Measurements from ENCODE around the gene MOCS1. TPM values are rescaled to one million over a fixed set of nuclear protein-coding genes. Genes with fewer than 3 reads are reported as not detected.
A peak's percentile ranks its signal among the peaks of the same experiment; 100 is the strongest.

MOCS1 gene
- total RNA-seq, 4 donors from 2014 or later: 5.0 to 12.0 (median 8.4) TPM

- intact Hi-C loops (cut with DNase I): no loop called here
- H3K4me3 ChIP-seq: no peak overlapping the region
- DNase-seq: no peak
- no peaks in the 10 kb centered on the region for H3K27me3 ChIP-seq
- no peaks in the 10 kb centered on the region for H3K36me3 ChIP-seq
- peaks cover 0 to 14% (median 3%) of the 10 kb centered on the region in 3 donors for H3K4me1 ChIP-seq
- H3K27ac ChIP-seq: no peak overlapping the region
- H3K9me3 ChIP-seq: no peaks in the 10 kb centered on the region
- TF ChIP-seq POLR2A (IDR thresholded peaks at IDR 0.05): no peak
- TF ChIP-seq CTCF (IDR thresholded peaks at IDR 0.05): no peak
Observed at GRCh38 chr6:39950125-39950720, 16.0 kb upstream of the MOCS1 start.

- no peak for DNase-seq
- Histone ChIP-seq H3K36me3 (no peaks in the 10 kb centered on the region), H3K27ac (no peak overlapping the region), H3K9me3 (no peaks in the 10 kb centered on the region), H3K4me1 (peaks cover 0 to 17% (median 4%) of the 10 kb centered on the region in 3 donors), H3K27me3 (no peaks in the 10 kb centered on the region), H3K4me3 (no peak overlapping the region)
- intact Hi-C loops (cut with DNase I): no loop called here
- TF ChIP-seq CTCF (IDR thresholded peaks at IDR 0.05) (no peak), POLR2A (IDR thresholded peaks at IDR 0.05) (no peak)
- 71 to 76% methylated on average over 5 of the region's 5 CpGs for WGBS, 2 donors
Observed at GRCh38 chr6:39948199-39948791, 14.0 kb upstream of the MOCS1 start.

GRCh38 chr6:39947611-39948068 lies 13.4 kb upstream of the MOCS1 start:
- DNase-seq: no peak
- intact Hi-C loops (cut with DNase I): no loop called here
- Histone ChIP-seq H3K9me3 (no peaks in the 10 kb centered on the region), H3K36me3 (no peaks in the 10 kb centered on the region), H3K27ac (no peak overlapping the region), H3K4me1 (peaks cover 0 to 17% (median 4%) of the 10 kb centered on the region in 3 donors), H3K27me3 (no peaks in the 10 kb centered on the region), H3K4me3 (no peak overlapping the region)
- no peak for TF ChIP-seq POLR2A (IDR thresholded peaks at IDR 0.05)
- 69 to 75% methylated on average over 5 of the region's 5 CpGs for WGBS, 2 donors

- 50 to 75% methylated on average over 1 of the region's 1 CpG for WGBS, 2 donors
- H3K27ac ChIP-seq: peak overlapping the region in 1 of 4 donors; percentile 57
- DNase-seq: no peak
Observed at GRCh38 chr6:39945626-39946025, 11.4 kb upstream of the MOCS1 start.

GRCh38 chr6:39942903-39943580 lies 8.8 kb upstream of the MOCS1 start:
- no peak for TF ChIP-seq CTCF (IDR thresholded peaks at IDR 0.05)
- no peak for TF ChIP-seq POLR2A (IDR thresholded peaks at IDR 0.05)
- Histone ChIP-seq H3K9me3 (no peaks in the 10 kb centered on the region), H3K36me3 (no peaks in the 10 kb centered on the region), H3K4me3 (no peak overlapping the region), H3K4me1 (peaks cover 0 to 12% (median 4%) of the 10 kb centered on the region in 3 donors), H3K27ac (no peak overlapping the region), H3K27me3 (no peaks in the 10 kb centered on the region)
- WGBS, 2 donors: 74 to 87% methylated on average over 7 of the region's 7 CpGs
- no peak for DNase-seq
- intact Hi-C loops (cut with DNase I): no loop called here

More at GRCh38 chr6:39945626-39946025, 11.4 kb upstream of the MOCS1 start:
- H3K4me1 ChIP-seq: peaks cover 0 to 12% (median 4%) of the 10 kb centered on the region in 3 donors
- H3K4me3 ChIP-seq: no peak overlapping the region
- no peaks in the 10 kb centered on the region for H3K27me3 ChIP-seq
- H3K36me3 ChIP-seq: no peaks in the 10 kb centered on the region
- TF ChIP-seq CTCF (IDR thresholded peaks at IDR 0.05) (no peak), POLR2A (IDR thresholded peaks at IDR 0.05) (no peak)
- H3K9me3 ChIP-seq: no peaks in the 10 kb centered on the region
- intact Hi-C loops (cut with DNase I): no loop called here
